T-helper 1 cell treated with Interleukin-12 subunit alpha and Interleukin-12 subunit beta and Interleukin-4 antibody, amounts not matched to agents 30 μg/mL and 1 μg/mL, for 36 hours (primary cell): ENCODE data around the gene CCNK.

Source experiments
- H3K27ac Mint-ChIP-seq: one replicate; pipeline ENCODE4 v1.8.0; 2021; ENCODE audit warnings: mild to moderate bottlenecking, mixed read lengths
- H3K27me3 Mint-ChIP-seq: one replicate; pipeline ENCODE4 v1.8.0; 2021; ENCODE audit warnings: low read depth, mixed read lengths
- H3K36me3 Mint-ChIP-seq: one replicate; pipeline ENCODE4 v1.8.0; 2021; ENCODE audit warnings: low read depth, mixed read lengths
- H3K4me1 Mint-ChIP-seq: one replicate; pipeline ENCODE4 v1.8.0; 2021; ENCODE audit warnings: low read depth, mixed read lengths
- H3K4me3 Mint-ChIP-seq: one replicate; pipeline ENCODE4 v1.8.0; 2021; ENCODE audit warnings: mild to moderate bottlenecking, moderate library complexity, mixed read lengths
- H3K9me3 Mint-ChIP-seq: one replicate; pipeline ENCODE4 v1.8.0; 2021; ENCODE audit warnings: mixed read lengths

Gene CCNK

DNA sequence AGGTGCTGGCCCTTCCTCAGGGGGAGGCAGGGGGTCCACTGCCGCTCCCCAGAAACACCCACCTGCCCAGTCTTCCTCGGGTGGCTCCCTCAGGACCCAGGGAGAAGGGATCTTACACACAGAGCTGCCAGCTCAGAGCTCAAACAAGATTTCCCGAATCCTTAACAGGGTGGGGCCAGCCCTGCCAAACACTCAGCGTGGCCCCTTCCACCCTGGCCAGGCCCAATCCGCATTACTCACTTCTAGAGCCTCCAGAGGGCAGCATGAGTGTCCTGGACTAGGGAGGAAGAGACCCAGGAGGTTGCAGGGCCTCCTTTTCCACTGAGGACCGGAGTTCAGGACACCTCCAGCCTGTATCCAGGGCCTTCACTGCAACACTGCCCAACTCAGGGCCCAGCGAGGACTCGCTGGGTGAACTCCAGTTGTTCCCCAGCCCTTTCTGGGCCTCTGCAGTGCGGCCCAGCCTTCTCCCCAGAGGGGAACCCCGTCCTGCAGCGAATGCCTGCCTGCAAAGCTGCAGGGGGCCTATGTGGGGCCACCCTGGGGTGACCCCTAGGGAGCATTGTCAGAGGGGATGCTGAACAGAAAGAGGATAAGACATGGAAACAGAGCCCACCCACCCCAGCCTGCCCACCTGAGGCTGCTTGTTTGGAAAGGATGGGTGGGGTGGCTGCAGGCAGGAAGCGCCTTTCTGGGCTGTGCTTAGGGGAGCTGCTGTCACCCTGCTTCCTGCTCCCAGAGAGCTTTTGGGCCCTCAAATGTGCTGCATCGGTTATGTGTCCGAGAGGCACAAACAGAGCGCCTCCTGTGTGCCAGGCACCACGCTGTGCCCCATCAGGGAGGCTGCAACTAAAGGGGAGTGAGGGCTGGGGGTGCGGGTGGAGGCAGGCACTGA lies 43.8 kb downstream of the CCNK start:
- no peaks in the 10 kb centered on the region for H3K9me3 Mint-ChIP-seq
- H3K4me3 Mint-ChIP-seq: peak overlapping the region; percentile 48
- peak overlapping the region; percentile 87 for H3K27ac Mint-ChIP-seq
- peaks cover 7% of the 10 kb centered on the region for H3K4me1 Mint-ChIP-seq
- H3K27me3 Mint-ChIP-seq: no peaks in the 10 kb centered on the region
- no peaks in the 10 kb centered on the region for H3K36me3 Mint-ChIP-seq

DNA sequence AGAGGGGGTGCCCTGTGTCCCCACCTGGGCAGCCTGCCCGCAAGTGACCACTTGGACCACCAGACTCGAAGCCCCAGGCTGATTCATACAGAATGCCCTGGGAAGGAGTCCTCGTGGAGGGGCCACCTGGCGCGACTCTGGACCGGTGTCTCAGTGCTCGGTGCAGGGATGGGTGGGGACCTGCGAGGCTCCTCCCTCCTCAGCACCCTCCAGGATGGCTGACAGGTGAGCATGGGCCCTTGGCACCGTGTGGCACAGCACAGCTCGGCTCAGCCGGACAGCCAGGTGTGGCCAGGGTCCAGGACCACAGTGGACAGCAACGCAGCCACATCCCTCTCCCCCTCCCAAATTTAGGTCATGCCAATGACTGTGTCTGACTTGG lies 44.5 kb downstream of the CCNK start:
- H3K27me3 Mint-ChIP-seq: no peaks in the 10 kb centered on the region
- H3K4me3 Mint-ChIP-seq: no peak overlapping the region
- no peak overlapping the region for H3K27ac Mint-ChIP-seq
- H3K4me1 Mint-ChIP-seq: peaks cover 7% of the 10 kb centered on the region
- no peaks in the 10 kb centered on the region for H3K36me3 Mint-ChIP-seq
- no peaks in the 10 kb centered on the region for H3K9me3 Mint-ChIP-seq

DNA sequence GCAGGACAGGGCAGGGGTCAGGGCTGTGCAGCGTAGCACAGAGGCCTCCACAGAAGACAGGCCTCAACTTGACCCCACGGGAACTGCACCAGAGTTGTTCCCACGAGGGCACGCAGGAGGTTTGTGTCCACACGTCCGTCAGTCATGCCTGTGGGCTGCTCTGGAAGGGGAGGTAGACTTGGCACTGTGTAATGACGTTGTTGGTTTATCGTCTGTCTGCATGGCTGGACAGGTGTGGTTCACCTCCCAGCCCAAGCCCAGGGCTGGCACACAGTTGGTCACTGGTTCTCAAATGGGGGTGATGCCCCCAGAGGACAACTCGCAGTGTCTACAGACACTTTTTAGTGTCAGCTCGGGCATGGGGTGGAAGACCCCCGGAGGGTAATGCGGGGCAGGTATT lies 45.8 kb downstream of the CCNK start:
- Mint-ChIP-seq H3K4me3 (no peak overlapping the region), H3K27me3 (no peaks in the 10 kb centered on the region), H3K36me3 (no peaks in the 10 kb centered on the region), H3K4me1 (peaks cover 7% of the 10 kb centered on the region), H3K9me3 (no peaks in the 10 kb centered on the region), H3K27ac (no peak overlapping the region)

GRCh38 chr14:99527427-99528076 lies 46.3 kb downstream of the CCNK start:
- H3K27me3 Mint-ChIP-seq: no peaks in the 10 kb centered on the region
- H3K9me3 Mint-ChIP-seq: no peaks in the 10 kb centered on the region

GRCh38 chr14:99529899-99530298 lies 48.7 kb downstream of the CCNK start:
- Mint-ChIP-seq H3K9me3 (no peaks in the 10 kb centered on the region), H3K27ac (no peak overlapping the region), H3K4me3 (no peak overlapping the region), H3K27me3 (no peaks in the 10 kb centered on the region), H3K4me1 (peaks cover 6% of the 10 kb centered on the region), H3K36me3 (no peaks in the 10 kb centered on the region)

More at GRCh38 chr14:99527427-99528076, 46.3 kb downstream of the CCNK start:
- peaks cover 7% of the 10 kb centered on the region for H3K4me1 Mint-ChIP-seq
- no peak overlapping the region for H3K4me3 Mint-ChIP-seq
- H3K27ac Mint-ChIP-seq: no peak overlapping the region
- H3K36me3 Mint-ChIP-seq: no peaks in the 10 kb centered on the region

GRCh38 chr14:99530407-99531155 lies 49.4 kb downstream of the CCNK start:
- Mint-ChIP-seq H3K4me3 (no peak overlapping the region), H3K4me1 (no peaks in the 10 kb centered on the region), H3K27ac (no peak overlapping the region), H3K9me3 (no peaks in the 10 kb centered on the region), H3K27me3 (no peaks in the 10 kb centered on the region), H3K36me3 (no peaks in the 10 kb centered on the region)

DNA sequence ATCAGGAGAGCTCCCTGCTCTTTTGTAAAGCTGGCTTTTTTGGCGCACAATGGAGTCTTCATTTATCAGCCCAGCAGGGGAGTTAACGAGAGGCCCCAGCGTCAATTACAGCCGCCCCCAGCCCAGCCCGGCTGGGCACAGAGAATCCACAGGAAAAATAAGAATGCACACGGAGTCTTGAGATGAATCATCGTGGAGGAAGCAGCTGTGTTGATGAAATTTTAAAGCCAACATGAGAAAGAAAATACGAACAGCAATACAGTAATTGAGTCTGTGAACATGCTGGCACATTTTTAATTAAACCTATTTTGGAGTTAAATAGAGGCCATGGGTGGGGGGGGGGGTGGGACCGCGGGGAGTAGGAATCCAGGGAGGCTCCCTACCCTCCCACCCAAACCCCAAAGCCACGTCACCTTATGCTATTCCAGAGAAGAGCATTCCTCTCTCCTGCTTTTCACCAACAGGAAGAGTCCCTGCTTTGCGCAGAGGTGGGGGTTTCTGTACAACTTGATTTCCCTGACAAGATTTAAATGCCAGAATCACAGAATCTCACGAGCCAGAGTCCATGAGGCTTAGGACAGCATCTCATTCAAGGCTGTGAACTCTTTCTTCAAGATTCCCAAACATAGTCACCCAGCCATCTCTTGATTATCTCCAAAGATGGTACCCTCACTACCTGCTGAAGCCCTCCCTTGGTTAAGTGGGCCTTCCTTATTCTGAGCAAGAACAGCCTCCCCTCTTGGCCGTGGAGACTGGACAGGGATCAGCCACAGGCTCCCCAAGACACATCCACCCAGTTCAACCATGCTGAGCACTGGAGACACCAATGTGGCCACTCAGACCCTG lies 50.3 kb downstream of the CCNK start:
- Mint-ChIP-seq H3K27ac (no peak overlapping the region), H3K9me3 (no peaks in the 10 kb centered on the region), H3K36me3 (no peaks in the 10 kb centered on the region), H3K4me3 (no peak overlapping the region), H3K4me1 (no peaks in the 10 kb centered on the region), H3K27me3 (no peaks in the 10 kb centered on the region)

DNA sequence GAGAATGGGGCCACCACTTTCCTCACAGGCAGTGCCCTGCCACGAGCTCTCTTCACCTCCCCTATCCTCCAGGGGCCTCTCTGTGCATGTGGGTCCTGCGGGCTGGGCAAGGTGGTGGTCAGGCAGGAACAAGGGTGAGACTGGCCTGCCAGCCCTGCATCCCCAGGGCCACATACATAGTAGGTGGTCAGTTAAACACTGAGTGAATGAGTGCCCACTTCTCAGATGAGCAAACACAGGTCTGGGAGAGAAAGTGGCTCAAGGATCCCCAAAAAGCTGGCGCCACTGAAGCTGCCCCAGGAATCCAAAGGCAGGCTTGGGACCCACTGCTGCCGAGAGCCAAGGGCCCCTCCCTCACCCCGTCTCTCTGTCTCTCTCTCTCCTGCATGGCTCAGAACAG lies 51.1 kb downstream of the CCNK start:
- no peaks in the 10 kb centered on the region for H3K36me3 Mint-ChIP-seq
- no peaks in the 10 kb centered on the region for H3K27me3 Mint-ChIP-seq
- no peak overlapping the region for H3K27ac Mint-ChIP-seq
- H3K9me3 Mint-ChIP-seq: no peaks in the 10 kb centered on the region
- H3K4me3 Mint-ChIP-seq: no peak overlapping the region
- no peaks in the 10 kb centered on the region for H3K4me1 Mint-ChIP-seq

DNA sequence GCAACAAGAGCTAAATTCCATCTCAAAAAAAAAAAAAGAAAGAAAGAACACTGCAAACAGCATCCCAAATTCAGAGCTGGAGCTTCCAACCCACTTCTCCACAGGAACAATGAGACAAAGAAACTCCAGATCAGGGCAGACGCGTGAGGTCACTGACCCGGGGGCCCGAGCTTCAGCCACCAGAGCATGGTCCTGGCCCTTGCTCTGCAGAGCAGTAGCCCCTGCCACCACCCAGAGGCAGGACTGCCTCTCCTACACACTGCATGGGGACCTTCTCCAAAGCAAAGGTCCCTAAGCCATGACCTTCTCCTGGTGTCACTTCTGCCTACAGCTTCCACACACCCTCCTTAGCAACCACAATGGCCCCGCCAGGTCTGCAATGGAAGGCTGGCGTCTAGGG lies 53.1 kb downstream of the CCNK start:
- Mint-ChIP-seq H3K36me3 (no peaks in the 10 kb centered on the region), H3K27ac (no peak overlapping the region), H3K27me3 (no peaks in the 10 kb centered on the region), H3K4me3 (no peak overlapping the region), H3K4me1 (no peaks in the 10 kb centered on the region), H3K9me3 (no peaks in the 10 kb centered on the region)

GRCh38 chr14:99534863-99535262 lies 53.7 kb downstream of the CCNK start:
- Mint-ChIP-seq H3K27me3 (no peaks in the 10 kb centered on the region), H3K4me1 (no peaks in the 10 kb centered on the region), H3K9me3 (no peaks in the 10 kb centered on the region), H3K27ac (no peak overlapping the region), H3K4me3 (no peak overlapping the region), H3K36me3 (no peaks in the 10 kb centered on the region)

- Mint-ChIP-seq H3K4me3 (no peak overlapping the region), H3K27me3 (no peaks in the 10 kb centered on the region), H3K36me3 (no peaks in the 10 kb centered on the region), H3K27ac (no peak overlapping the region), H3K4me1 (no peaks in the 10 kb centered on the region), H3K9me3 (no peaks in the 10 kb centered on the region)
These were observed 54.2 kb downstream of the CCNK start for GRCh38 chr14:99535448-99535847.

- Mint-ChIP-seq H3K4me3 (no peak overlapping the region), H3K4me1 (no peaks in the 10 kb centered on the region), H3K36me3 (no peaks in the 10 kb centered on the region), H3K9me3 (no peaks in the 10 kb centered on the region), H3K27ac (no peak overlapping the region), H3K27me3 (no peaks in the 10 kb centered on the region)
These were observed 54.9 kb downstream of the CCNK start for GRCh38 chr14:99535908-99536778.

- Mint-ChIP-seq H3K4me3 (no peak overlapping the region), H3K27me3 (no peaks in the 10 kb centered on the region), H3K9me3 (no peaks in the 10 kb centered on the region), H3K36me3 (no peaks in the 10 kb centered on the region), H3K27ac (no peak overlapping the region), H3K4me1 (no peaks in the 10 kb centered on the region)
These were observed 56.2 kb downstream of the CCNK start for GRCh38 chr14:99537399-99537798.
